Stimulated activated CD8-positive, alpha-beta memory T cell treated with anti-CD3 and anti-CD28 coated beads, Interleukin-7, amount 100 ng/mL, for 4 hours (primary cell): ENCODE data around the gene NFASC.

Experiments
- DNase-seq, 2 donors: peaks; one replicate each; pipeline ENCODE4 v3.0.0-alpha.2; 2020; ENCODE audit warnings: low read depth in 2 of 2

Gene NFASC

GRCh38 chr1:204859861-204860267, 10.8 kb upstream of the NFASC start:
- no peak for DNase-seq

GRCh38 chr1:204863024-204863423, 7.6 kb upstream of the NFASC start:
- DNase-seq = no peak

GRCh38 chr1:204863730-204864129, 6.9 kb upstream of the NFASC start:
- no peak for DNase-seq

GRCh38 chr1:204866051-204866596, 4.5 kb upstream of the NFASC start:
- no peak for DNase-seq

DNA sequence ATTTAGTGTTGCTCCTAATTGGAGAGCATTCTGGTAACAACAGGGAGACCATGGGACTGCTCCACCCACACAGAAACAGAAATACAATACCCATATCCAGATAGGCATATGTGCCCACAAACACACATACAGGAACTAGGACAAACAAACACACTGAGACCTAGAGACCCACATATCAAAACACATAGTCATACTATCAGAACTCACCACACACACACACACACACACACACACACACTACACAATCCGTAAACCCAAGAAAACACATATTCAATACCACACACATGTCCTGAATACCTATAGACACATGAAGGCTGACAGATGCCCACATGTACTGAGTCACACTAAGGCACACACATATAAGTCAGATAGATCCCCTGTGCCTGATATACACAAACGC, 3.5 kb upstream of the NFASC start:
- DNase-seq = no peak

- no peak for DNase-seq
Measured at GRCh38 chr1:204867666-204868339, 2.9 kb upstream of the NFASC start.

- no peak for DNase-seq
Measured at GRCh38 chr1:204868340-204868700, 2.3 kb upstream of the NFASC start.

GRCh38 chr1:204869097-204869496, 1.6 kb upstream of the NFASC start:
- DNase-seq = no peak

- DNase-seq = no peak
Measured at GRCh38 chr1:204871405-204872037, 859 bp downstream of the NFASC start.

GRCh38 chr1:204872262-204872881, 1.7 kb downstream of the NFASC start:
- no peak for DNase-seq

DNA sequence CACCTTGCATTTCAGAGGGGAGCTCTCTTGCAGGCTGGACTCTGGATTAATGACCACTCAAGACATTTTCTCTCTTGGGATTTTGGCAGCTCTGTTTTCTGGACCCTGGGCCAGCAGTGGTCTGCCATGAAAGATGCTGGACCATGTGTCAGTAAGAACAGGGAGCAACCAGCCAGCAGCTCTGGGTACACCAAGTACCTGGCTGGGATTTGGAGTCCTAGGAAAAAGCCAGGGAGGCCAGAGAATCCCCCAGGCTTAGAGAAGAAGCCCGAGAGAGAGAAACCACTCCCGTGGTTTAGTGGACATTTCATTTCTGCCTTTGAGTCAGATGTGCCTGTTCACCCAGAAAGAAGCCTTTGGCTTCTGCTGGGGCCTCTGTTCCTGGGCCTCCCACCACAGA, 2.5 kb downstream of the NFASC start:
- no peak for DNase-seq

DNA sequence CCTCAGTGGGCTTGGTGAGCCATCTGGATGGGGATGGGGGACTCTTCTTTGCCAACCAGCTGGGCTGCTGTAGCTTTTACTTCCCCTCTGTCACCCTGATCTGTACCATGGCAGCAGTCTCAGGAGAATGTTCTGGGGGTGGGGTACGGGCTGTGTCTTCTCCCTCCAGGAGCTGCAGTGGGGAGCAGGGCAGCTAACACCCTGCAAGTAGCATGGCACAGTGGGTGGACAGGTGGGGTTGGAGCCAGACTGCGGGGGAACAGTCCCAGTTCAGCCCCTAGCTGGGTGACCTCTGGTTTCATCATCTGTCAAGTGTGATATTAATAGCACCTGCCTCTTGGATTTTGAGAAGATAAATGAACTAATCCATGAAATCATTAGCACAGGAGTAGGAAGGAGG, 3.1 kb downstream of the NFASC start:
- no peak for DNase-seq

DNA sequence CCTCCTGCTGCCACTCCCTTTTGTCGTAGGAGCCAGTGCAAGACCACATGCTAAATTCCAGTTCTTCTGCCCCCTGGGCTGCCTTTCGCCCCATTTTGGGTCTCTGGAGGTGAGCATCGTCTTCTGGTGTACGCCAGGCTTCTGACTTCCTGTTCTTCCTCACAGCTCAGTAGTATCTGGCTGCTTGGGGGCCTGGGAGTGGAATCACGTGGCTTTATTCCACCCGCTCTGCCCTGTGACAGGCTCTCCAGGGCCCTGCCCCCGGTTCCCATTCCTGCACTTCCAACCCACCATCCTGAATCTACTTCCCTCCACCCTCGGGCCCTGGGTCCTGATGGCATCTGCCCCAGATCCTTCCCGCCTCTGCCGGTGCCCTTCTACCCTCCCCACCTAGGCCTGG, 3.6 kb downstream of the NFASC start:
- no peak for DNase-seq

- no peak for DNase-seq
Measured at GRCh38 chr1:204875255-204875654, 4.6 kb downstream of the NFASC start.

GRCh38 chr1:204878621-204879234, 8.1 kb downstream of the NFASC start:
- DNase-seq = no peak

DNA sequence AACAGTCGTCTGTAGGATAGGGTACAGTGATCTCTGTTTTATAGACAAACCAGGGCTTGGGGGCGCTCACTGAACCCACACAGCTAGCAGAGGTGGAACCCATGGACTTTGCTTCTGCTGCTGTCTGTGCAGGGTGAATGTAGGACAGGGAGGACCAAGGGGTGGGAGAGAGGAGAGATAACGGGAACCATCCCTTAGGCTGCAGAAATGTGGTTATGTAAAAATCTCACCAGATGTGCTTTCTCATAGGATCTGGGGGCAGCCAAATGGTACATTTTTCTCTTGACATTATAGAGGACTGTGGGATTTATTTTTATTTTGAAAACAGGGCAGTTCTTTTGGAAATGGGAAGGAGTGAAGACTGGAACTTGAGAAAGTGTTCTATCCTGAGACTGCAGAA, 8.7 kb downstream of the NFASC start:
- no peak for DNase-seq

DNA sequence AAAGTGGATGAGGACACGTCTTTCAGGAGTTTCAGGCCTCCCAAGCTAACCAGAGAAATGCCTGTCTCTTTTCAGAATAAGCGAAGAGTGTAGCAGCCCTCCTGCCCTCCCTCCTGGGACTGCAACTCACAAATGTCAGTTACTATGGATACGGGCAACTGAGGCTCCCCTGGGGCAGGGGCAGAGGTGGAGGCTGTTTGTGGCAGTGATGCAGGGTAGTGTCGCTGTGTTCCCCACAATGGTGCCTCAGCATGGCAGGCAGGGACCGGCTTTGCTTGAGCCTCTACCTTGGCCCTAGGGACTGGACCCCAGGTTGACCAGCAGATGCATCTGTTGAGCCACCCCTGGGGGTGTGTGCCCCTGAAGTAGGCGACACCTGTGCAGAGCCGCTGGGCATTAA, 10.2 kb downstream of the NFASC start:
- no peak for DNase-seq

DNA sequence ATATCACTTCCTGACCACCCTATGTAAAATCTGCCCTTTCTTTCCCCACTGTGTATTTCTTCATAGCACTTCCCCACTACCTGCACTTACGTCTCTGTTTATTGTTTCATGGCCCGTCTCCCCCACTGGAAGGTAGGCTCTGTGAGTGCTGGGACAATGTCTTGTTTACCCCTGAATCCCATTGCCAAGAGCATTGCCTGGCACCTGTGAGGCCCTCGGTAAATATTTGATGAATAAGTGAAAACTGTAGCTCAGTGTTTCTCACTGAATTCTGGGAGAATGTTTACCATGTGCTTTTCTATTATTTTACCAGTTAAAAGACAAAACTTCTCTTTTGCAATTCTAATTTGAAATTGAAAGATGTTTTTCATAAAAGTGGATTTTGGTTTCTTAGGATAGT, 11.8 kb downstream of the NFASC start:
- DNase-seq = no peak

DNA sequence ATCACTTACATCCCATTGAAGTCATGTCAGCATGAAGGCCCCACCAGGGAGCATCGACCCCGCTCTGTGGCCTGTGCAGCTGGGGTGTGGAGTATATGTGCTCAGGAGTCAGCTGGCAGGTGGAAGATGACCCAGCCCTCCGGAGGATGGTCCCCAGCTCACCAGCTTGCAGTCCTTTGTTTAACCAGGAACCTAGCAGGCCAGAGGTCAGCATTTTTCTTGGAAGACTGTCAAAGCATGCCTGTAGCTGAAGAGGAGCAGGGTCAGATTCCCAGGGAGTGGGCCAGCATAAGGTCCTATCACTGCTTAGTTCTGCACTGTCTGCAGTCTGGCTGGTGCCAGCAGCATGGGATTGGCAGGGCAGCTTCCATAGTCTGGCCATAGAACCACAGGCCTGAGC, 12.7 kb downstream of the NFASC start:
- no peak for DNase-seq

DNA sequence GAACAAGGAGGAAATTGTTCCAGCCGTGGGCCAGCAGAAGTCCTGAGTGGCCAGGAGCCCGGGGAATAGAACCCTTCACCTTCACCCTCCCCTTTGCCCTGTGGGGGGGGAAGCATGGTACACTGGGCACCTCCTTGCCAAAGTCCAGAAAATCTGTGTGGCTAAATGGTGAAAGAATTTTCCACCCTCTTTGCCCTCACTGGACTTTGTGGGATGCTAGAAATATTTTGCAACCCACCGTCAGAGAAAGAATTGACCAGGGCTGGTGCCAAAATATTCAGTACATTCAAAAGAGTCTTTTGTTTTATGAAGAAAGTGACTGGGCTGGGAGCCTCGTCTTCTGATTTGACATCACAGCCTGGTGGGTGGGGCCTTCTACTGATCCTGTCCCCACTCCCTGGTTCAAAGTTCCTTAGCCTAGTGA, 14.6 kb downstream of the NFASC start:
- DNase-seq = no peak

DNA sequence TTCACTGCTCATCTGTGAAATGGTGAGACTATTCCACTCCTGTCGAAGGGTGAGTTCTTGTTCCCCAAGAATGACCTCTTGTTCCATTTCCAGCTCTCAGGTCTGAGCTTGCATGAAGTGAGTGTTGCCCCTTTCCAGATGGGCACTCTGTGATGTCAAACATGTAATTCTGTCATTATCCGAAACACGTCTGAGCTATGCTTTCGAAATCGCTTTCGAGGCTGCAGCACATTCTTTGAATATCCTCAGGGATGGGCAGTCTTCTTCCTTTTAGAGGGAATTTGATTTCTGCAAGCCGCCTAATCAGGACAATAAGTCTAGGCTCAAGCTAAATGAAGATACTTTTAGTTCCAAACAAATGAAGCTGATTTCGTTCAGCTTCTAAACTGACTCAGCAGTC, 15.1 kb downstream of the NFASC start:
- no peak for DNase-seq

GRCh38 chr1:204887846-204888245, 17.2 kb downstream of the NFASC start:
- no peak for DNase-seq

DNA sequence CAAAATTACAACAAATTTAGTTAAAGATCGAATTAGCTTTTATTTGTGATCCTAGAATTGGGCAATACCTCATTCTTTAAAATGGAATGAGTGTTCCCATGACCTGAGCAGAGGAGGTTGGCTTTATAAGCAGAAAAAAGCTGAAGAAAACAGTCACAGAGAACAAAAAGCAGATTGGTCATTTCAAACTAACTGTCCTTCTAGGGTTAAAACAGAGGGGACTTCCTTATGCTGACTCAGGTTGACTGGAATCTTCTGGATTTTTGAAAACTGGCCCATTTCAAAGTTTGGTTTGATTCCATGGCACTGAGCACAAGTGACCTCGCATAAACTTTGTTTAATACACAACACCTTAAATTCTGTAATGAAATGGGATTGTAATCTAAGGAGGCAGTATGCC, 17.6 kb downstream of the NFASC start:
- DNase-seq = no peak
